Ramos (cell line): ENCODE measurements around the gene PDZK1.
"Not testable (repeated sequence)": the region's sequence is repeated elsewhere in the genome, so short reads cannot be mapped to it uniquely, and the experiment has no call there.

Experiments used
- in situ Hi-C: fragments of 300-500 bp; cut with MboI; formaldehyde crosslinking; loops from one replicate; pipeline ENCODE4 v1.14.3; 2022; ENCODE audit warnings: low sequenced_read_pairs; ENCODE audit not compliant: unreplicated experiment

The PDZK1 gene

DNA sequence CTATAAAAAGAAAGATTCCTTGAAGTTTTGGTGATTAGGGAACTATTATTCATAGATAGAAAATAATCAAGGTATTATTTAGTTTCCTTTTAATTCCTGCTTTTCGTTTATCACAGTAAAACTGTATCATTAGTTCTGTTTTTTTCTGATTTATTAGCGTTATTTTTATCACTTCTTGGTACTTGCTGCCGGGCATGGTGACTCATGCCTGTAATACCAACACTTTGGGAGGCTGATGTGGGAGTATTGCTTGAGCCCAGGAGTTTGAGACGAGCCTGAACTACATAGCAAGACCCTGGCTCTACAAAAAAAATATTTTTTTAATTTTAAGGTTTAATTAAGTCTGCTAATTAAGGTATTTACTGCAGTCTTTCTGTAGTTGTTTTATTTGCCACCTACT lies 42.2 kb downstream of the PDZK1 start:
- in situ Hi-C loops: not testable (repeated sequence)

GRCh38 chr1:145662502-145662901 lies 44.7 kb downstream of the PDZK1 start:
- in situ Hi-C loops: not testable (repeated sequence)

GRCh38 chr1:145656245-145656943 lies 50.8 kb downstream of the PDZK1 start:
- in situ Hi-C loops: not testable (repeated sequence)

GRCh38 chr1:145643990-145644389 lies 63.2 kb downstream of the PDZK1 start:
- in situ Hi-C loops: not testable (repeated sequence)

- in situ Hi-C loops: not testable (repeated sequence)
These were observed 65.3 kb downstream of the PDZK1 start for GRCh38 chr1:145641886-145642285.

DNA sequence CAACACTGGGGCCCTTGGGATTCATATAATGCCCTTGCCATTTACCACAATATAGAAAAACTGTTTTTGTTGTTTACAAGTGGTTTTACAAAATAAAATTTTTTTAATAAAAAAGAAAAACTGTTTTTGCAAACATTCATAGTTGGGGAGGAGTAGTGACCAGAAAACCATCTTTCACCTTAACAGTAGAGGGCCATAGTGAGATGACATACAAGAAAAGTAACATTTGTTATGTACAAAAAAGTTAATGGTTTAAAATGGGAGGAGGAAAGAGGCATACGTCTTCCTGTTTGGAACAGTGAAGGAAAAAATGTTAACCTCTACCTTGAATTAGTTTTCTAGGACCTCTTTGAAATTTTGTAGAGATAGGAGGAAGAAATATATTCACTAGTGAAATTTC lies 70.9 kb downstream of the PDZK1 start:
- in situ Hi-C loops: not testable (repeated sequence)

GRCh38 chr1:145622177-145622576 lies 85.0 kb downstream of the PDZK1 start:
- in situ Hi-C loops: not testable (repeated sequence)
